ENCODE results near the gene STK32C.

DNA sequence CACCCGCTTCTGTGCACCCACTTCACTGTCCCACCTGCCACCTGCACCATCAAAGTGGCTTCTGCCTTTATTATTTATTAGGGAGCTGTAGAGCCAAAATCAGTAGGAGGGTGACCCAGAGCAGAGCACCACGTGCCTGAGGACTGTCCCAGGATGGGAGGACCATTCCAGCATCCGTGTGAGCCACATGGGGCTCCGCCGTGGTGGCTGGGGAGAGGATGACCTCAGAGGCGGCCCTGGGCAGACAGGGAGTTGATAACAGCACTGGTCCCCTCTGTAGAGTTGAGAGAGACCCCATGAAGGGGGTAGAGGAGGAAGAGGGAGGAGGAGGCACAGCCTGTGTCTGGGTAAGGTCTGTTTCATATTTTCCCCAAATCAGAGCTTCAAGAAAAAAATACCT, 129.7 kb downstream of the STK32C start:
- TF ChIP-seq, protein P1, sequence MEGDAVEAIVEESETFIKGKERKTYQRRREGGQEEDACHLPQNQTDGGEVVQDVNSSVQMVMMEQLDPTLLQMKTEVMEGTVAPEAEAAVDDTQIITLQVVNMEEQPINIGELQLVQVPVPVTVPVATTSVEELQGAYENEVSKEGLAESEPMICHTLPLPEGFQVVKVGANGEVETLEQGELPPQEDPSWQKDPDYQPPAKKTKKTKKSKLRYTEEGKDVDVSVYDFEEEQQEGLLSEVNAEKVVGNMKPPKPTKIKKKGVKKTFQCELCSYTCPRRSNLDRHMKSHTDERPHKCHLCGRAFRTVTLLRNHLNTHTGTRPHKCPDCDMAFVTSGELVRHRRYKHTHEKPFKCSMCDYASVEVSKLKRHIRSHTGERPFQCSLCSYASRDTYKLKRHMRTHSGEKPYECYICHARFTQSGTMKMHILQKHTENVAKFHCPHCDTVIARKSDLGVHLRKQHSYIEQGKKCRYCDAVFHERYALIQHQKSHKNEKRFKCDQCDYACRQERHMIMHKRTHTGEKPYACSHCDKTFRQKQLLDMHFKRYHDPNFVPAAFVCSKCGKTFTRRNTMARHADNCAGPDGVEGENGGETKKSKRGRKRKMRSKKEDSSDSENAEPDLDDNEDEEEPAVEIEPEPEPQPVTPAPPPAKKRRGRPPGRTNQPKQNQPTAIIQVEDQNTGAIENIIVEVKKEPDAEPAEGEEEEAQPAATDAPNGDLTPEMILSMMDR (IDR thresholded peaks at IDR 0.05), result no peak
- TF ChIP-seq POLR2A (IDR thresholded peaks at IDR 0.05), result no peak
